Measurements from ENCODE around the gene FOXD4L1.
"Not testable (repeated sequence)": the region's sequence is repeated elsewhere in the genome, so short reads cannot be mapped to it uniquely, and the experiment has no call there.

GRCh38 chr2:113500723-113501038 is 2.2 kb downstream of the FOXD4L1 start:
- not testable (repeated sequence) for TF ChIP-seq CTCF, POLR2A, EP300, POLR2AphosphoS5 (IDR thresholded peaks at IDR 0.05)

Data from stomach (tissue), 4 donors.